ENCODE results near the gene WDR20. TPM values are rescaled to one million over a fixed set of nuclear protein-coding genes. Genes with fewer than 3 reads are reported as not detected.

The WDR20 gene
- total and polyA plus RNA-seq, 2 donors (not counting 3 experiments of a cell fraction or from before 2014, with no cell fraction given) = 12.2 to 22.4 TPM

GRCh38 chr14:102182936-102183619, 43.4 kb downstream of the WDR20 start:
- Histone ChIP-seq H3K36me3 (ENCODE audit: control insufficient read depth in 2 of 2, extremely low read depth in 1 of 2, insufficient read depth in 2 of 2, low read length in 2 of 2) (no peaks in the 10 kb centered on the region), H3K27me3 (ENCODE audit: control insufficient read depth in 2 of 2, insufficient read depth in 2 of 2, low read length in 2 of 2) (no peaks in the 10 kb centered on the region), H3K4me1 (ENCODE audit: control insufficient read depth, extremely low read depth, insufficient read depth, low read length) (no peaks in the 10 kb centered on the region), H3K27ac (ENCODE audit: insufficient read depth, low read depth, low read length) (no peak overlapping the region), H3K9me3 (replicated peaks; ENCODE audit: control insufficient read depth, insufficient read depth, low read length) (no peaks in the 10 kb centered on the region), H3K4me3 (replicated peaks in 1 of 3; ENCODE audit: insufficient read depth in 1 of 3, low read depth in 1 of 3, low read length in 3 of 3) (no peak overlapping the region), H3K9me1 (replicated peaks; ENCODE audit: control insufficient read depth, extremely low read depth, insufficient read depth, low read length) (no peaks in the 10 kb centered on the region), H4K20me1 (replicated peaks; ENCODE audit: control insufficient read depth, extremely low read depth, insufficient read depth, low read length) (no peaks in the 10 kb centered on the region), H2AFZ (ENCODE audit: low read depth, low read length) (no peak overlapping the region), H3K4me2 (ENCODE audit: insufficient read depth, low read length) (no peak overlapping the region), H3K9ac (replicated peaks; ENCODE audit: extremely low read depth, insufficient read depth, low read length) (no peak overlapping the region), H3K79me2 (ENCODE audit: control insufficient read depth, insufficient read depth, low read length) (peaks cover 47% of the 10 kb centered on the region)
- intact Hi-C loops (cut with micrococcal nuclease) (no loop called here), dilution Hi-C loops (cut with MboI; ENCODE audit: extremely low pct_ligation_motif_present, low sequenced_read_pairs) (no loop called here)
- CTCF ChIA-PET = interaction anchor here (1.1 to 2.1 kb wide), 2 partner anchors 12 to 87 kb away, joined by 3 to 6 read pairs; no protein-coding TSS in a partner anchor
- no TSS peak for BruUV-seq (replicated peaks)
- no peak for TF ChIP-seq JUN (IDR thresholded peaks at IDR 0.05; ENCODE audit: borderline replicate concordance, insufficient read depth, insufficient read length, low read depth)
- no peak for TF ChIP-seq POLR2A (IDR thresholded peaks at IDR 0.05; ENCODE audit: low read depth, low read length)
- no peak for TF ChIP-seq FOS (IDR thresholded peaks at IDR 0.05; ENCODE audit: borderline replicate concordance, insufficient read depth, low read length)
- no peak for TF ChIP-seq CTCF (IDR thresholded peaks at IDR 0.05; ENCODE audit: extremely low read depth in 1 of 2, insufficient read depth in 1 of 2, low read depth in 1 of 2, low read length in 2 of 2)
- TF ChIP-seq, protein P1, sequence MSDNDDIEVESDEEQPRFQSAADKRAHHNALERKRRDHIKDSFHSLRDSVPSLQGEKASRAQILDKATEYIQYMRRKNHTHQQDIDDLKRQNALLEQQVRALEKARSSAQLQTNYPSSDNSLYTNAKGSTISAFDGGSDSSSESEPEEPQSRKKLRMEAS (IDR thresholded peaks at IDR 0.05; ENCODE audit: insufficient read depth, insufficient read length) = no peak
- TF ChIP-seq POLR2AphosphoS5 (IDR thresholded peaks at IDR 0.05; ENCODE audit: insufficient read depth, low read depth, low read length) = no peak
- no peak for TF ChIP-seq MYC (IDR thresholded peaks at IDR 0.05; ENCODE audit: low read depth, low read length)
- no peak for TF ChIP-seq EZH2 (IDR thresholded peaks at IDR 0.05; ENCODE audit: borderline replicate concordance, low read depth, low read length, severe bottlenecking)
- TF ChIP-seq GATA2 (IDR thresholded peaks at IDR 0.05; ENCODE audit: insufficient read depth, insufficient read length, low read depth, low read length) = no peak
- DNase-seq (ENCODE audit: low read depth, low spot score) = no peak
- no peak for FAIRE-seq
- POLR2A ChIA-PET = no interaction called here
